ENCODE results near the gene ACSS1.

- TF ChIP-seq BHLHE40 (IDR thresholded peaks at IDR 0.05; ENCODE audit: low read depth, low read length) (no peak), CTCF (IDR thresholded peaks at IDR 0.05) (no peak), NR3C1 (IDR thresholded peaks at IDR 0.05) (no peak), EP300 (IDR thresholded peaks at IDR 0.05) (no peak), RFX5 (IDR thresholded peaks at IDR 0.05) (no peak)
Observed at GRCh38 chr20:25033924-25034300, 24.0 kb downstream of the ACSS1 start.

All from A549 (cell line).